Astrocyte of the spinal cord (primary cell): ENCODE results near the gene STAG1.
"Not testable (repeated sequence)": the region's sequence is repeated elsewhere in the genome, so short reads cannot be mapped to it uniquely, and the experiment has no call there.

Experiments
- DNase-seq: peaks from one replicate; pipeline ENCODE4 v3.0.0; 2011; ENCODE audit warnings: low read depth, low spot score
- H3K4me3 ChIP-seq: 2 replicates; pipeline ENCODE4 v1.5.1; 2011; ENCODE audit warnings: low read depth, mild to moderate bottlenecking, low read length, moderate library complexity
- CTCF ChIP-seq: IDR thresholded peaks from 2 replicates; pipeline ENCODE4 v1.5.1; 2012; ENCODE audit warnings: low read depth, mild to moderate bottlenecking, low read length, inconsistent platforms
- in situ Hi-C: cut with HindIII; loops from 2 replicates; pipeline ENCODE4 v1.10.0; 2017; ENCODE audit warnings: low sequenced_read_pairs

Gene STAG1

GRCh38 chr3:136670166-136670565, 82.0 kb downstream of the STAG1 start:
- no peak for DNase-seq
- in situ Hi-C loops: no loop called here
- H3K4me3 ChIP-seq: no peak overlapping the region
- TF ChIP-seq CTCF: no peak

DNA sequence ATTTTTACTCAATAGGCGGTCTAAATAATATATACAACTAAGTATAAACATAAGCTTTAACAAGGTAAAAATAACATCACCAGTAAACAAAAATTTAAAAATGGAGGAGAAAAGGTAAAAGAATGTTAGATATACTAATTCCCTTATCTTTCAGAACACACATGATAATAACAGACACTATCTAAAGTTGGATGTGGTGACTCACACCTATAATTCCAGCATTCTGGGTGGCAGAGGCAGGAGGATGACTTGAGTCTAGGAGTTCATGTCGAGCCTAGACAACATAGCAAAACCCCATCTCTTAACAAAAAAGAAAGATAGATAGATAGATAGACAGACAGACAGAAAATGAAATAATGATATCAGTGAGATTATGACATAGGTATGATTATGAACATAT, 85.1 kb downstream of the STAG1 start:
- H3K4me3 ChIP-seq: no peak overlapping the region
- TF ChIP-seq CTCF: no peak
- in situ Hi-C loops: no loop called here
- DNase-seq: no peak

GRCh38 chr3:136666301-136666700, 85.9 kb downstream of the STAG1 start:
- in situ Hi-C loops: not testable (repeated sequence)

GRCh38 chr3:136664771-136665170, 87.4 kb downstream of the STAG1 start:
- DNase-seq: no peak
- in situ Hi-C loops: no loop called here
- TF ChIP-seq CTCF: no peak

More at GRCh38 chr3:136666301-136666700, 85.9 kb downstream of the STAG1 start:
- H3K4me3 ChIP-seq, DNase-seq: not testable (repeated sequence)

GRCh38 chr3:136661282-136661681, 90.9 kb downstream of the STAG1 start:
- DNase-seq: no peak
- no peak overlapping the region for H3K4me3 ChIP-seq
- TF ChIP-seq CTCF: no peak
- in situ Hi-C loops: no loop called here

More at GRCh38 chr3:136664771-136665170, 87.4 kb downstream of the STAG1 start:
- H3K4me3 ChIP-seq: no peak overlapping the region

DNA sequence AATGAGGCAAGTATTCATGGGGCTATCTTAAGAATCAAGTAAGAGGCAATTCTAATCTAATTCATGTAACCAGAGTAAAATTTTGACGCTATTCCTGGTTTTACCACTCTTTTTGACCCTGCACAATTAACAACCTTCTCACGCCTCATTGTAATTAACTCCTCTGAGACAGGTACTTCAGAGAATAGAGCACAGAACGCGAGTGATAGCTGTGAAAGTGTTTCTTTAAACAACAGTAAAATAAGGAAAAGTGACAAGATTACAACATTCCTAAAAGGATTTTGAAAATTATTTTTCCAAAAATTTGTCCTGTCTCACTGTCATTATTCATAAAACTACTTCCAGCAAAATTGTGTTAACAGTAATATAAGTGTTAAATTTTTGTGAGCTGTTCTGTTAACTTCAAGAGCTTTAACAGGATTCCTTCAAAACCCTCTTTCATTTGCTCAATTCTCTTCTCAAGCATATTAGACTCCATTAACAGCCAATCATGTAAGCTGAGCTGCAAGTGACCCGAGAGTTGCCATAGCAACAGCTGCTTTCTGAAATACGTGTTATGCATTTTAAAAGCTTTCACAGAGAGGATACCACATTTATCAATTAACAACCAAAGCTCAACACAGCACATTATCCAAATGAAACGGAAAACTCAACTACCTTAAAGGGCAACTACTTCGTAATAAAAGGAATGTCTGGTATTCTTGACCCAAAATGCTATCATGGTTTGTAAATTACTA, 93.1 kb downstream of the STAG1 start:
- no peak overlapping the region for H3K4me3 ChIP-seq
- no peak for TF ChIP-seq CTCF
- peak; percentile 82 for DNase-seq
- in situ Hi-C loops: no loop called here

DNA sequence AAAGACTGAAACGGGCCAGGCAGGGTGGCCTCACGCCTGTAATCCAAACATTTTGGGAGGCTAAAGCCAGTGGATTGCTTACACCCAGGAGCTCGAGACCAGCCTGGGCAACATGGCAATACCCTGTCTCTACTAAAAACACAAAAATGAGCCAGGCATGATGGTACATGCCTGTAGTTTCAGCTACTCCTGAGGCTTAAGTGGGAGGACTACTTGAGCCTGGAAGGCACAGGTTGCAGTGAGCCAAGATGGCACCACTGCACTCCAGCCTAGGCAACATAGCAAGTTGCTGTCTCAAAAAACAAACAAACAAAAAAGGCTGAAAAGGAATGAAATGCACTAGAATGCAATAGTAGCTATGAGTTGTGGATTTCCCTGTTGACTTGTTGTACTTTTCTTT, 94.7 kb downstream of the STAG1 start:
- in situ Hi-C loops: no loop called here

More for the DNA sequence above, 94.7 kb downstream of the STAG1 start:
- TF ChIP-seq CTCF: no peak
- DNase-seq: no peak
- H3K4me3 ChIP-seq: no peak overlapping the region
